Subcutaneous adipose tissue (tissue), 4 donors: Measurements from ENCODE around the gene PPFIA1. TPM values are rescaled to one million over a fixed set of nuclear protein-coding genes. Genes with fewer than 3 reads are reported as not detected.

Experiments
- total RNA-seq, 4 donors: library from RNA; depleted of rRNA; stranded (reverse); fragments of >200 nt; gene quantifications; one replicate each; pipeline ENCODE4 v1.1.0, GENCODE V29; 2016
- TF ChIP-seq, protein P1 (sequence below): fragments of 450-650 bp; IDR thresholded peaks from one replicate; pipeline ENCODE4 v1.5.1; 2016; ENCODE audit warnings: low read depth, mild to moderate bottlenecking, control low read depth, antibody characterized with exemption, moderate library complexity

Gene PPFIA1
- total RNA-seq, 4 donors from 2014 or later, result 55.3 to 137 (median 83.5) TPM

DNA sequence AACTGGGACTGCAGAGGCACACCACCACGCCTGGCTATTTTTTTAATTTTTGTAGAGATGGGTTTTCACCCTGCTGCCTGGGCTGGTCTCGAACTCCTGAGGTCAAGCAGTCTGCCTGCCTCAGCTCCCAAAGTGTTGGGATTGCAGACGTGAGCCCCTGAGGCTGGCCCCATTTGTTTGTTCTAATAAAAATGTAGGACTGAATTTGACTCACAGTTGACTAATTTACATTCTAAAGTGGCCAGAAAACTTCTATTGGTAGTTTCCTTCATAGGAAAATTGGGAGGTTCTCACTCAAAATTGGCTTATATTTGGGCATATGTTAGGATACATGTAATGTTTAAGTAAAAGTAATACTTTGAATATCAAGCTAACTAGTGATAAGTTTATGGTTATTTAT lies 35.0 kb downstream of the PPFIA1 start:
- TF ChIP-seq, protein P1, sequence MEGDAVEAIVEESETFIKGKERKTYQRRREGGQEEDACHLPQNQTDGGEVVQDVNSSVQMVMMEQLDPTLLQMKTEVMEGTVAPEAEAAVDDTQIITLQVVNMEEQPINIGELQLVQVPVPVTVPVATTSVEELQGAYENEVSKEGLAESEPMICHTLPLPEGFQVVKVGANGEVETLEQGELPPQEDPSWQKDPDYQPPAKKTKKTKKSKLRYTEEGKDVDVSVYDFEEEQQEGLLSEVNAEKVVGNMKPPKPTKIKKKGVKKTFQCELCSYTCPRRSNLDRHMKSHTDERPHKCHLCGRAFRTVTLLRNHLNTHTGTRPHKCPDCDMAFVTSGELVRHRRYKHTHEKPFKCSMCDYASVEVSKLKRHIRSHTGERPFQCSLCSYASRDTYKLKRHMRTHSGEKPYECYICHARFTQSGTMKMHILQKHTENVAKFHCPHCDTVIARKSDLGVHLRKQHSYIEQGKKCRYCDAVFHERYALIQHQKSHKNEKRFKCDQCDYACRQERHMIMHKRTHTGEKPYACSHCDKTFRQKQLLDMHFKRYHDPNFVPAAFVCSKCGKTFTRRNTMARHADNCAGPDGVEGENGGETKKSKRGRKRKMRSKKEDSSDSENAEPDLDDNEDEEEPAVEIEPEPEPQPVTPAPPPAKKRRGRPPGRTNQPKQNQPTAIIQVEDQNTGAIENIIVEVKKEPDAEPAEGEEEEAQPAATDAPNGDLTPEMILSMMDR, result no peak

DNA sequence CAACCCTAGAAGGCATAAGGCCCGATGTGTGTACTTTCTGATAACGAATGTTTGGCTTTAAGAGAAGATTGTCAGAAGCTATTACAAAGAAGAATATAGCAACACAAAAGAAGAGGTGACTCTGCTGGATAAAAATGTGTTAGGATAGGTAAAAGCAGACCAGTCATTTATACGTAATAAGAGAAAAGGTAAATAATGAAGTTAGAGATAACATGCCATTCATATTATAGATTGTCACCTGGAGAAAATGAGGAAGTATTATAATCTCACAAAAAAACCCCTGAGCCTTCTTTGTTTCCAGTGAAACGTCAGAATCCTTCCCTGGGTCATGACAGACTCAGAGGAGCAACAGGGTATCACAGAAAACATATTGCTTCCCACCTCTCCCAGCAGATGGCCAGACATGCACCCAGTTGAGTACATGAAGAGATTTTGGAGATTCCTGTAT lies 36.1 kb downstream of the PPFIA1 start:
- TF ChIP-seq, protein P1, result no peak

DNA sequence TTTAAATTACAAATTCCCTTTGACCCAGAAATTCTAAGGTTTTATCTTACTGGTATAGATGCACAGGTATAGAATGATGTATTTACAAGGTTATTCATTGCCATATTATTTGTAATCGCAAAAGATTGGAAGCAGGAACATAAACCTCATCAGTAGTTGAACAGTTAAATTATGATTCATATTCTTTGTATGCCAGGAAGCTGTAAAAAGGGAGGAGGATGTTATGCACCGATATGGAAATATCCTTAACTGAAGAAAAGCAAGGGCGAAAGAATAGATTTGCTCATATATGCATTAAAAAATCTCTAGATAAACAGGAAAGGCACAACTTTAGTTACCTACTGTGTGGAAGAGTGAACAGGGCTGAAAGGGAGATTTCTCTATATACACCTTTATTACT lies 36.7 kb downstream of the PPFIA1 start:
- TF ChIP-seq, protein P1, result no peak

DNA sequence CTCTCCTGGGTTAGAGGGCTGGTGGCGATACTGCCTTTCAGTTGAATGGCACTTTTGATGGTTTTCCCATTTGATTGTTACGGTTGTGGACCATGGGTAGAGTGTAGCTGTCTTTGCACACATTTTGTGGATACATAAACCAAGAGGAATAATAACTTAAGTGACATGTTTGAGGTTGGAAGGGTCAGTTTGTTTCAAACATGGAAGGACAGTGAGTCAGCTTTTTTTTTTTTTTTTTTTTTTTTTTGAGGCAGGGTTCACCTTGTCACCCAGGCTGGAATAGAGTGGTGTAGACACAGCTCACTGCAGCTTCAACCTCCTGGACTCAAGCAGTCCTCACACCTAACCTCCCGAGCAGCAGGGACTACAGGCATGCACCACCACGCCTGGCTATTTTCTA lies 41.1 kb downstream of the PPFIA1 start:
- TF ChIP-seq, protein P1, result no peak

DNA sequence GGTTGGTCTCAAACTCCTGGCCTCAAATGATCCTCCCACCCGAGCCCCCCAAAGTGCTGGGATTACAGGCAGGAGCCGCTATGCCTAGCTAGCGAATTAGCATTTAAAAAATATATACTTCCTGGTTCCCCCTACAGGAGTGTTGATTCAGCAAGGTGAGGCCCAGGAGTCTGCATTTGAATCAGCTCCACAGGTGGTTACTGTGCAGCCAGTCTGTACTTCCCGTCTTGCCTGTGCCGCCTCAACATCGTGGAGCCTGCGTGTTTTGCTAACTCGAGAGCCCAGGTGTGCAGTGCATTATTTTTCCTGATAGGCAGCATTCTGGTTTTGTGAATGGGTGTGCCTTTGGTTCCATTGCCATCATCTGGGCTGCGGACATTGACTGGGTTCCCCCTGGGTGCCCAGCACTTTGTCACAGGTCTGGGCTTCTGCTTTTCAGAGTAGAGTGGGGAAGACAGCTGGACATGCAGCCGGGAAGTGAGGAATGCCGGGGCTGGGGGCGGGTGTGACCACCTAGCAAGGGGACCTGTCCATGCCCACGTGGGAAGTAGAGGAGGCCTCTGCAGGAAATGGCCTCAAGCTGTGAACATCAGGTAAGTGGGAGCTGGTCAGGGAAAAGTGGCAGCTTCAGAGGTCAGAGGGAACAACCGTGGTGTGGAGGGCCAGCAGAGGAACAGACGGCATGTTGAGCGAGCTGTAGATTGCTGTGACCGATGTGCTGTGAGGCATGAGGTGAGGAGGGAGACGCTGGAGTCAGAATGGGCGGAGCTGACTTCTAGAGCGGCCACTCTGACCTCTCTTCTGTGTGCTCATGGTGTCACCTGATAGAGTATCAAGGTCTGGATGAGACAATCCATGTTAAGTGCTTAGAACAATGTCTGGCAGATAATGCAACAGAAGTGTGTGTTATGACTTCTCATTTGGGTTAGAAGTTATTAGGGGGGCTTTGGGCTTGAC lies 42.2 kb downstream of the PPFIA1 start:
- TF ChIP-seq, protein P1, result no peak

DNA sequence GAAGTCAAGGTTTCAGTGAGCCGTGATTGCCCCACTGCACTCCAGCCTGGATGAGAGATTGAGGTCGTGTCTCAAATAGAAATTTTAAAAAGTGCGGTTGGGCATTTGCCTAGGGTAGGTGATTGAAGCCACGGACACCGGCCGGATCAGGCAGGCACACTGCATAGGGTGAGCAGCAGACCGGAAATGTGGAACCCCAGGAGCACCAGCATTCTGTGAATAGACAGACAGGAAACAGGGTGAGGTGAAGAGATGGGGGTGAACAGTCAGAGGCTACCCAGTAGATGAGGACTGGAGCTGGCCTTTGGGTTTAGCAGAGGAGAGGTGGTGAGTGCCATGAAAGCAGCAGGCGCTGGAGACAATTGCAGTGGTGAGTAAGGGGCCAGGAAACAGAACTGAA lies 43.5 kb downstream of the PPFIA1 start:
- TF ChIP-seq, protein P1, result no peak

DNA sequence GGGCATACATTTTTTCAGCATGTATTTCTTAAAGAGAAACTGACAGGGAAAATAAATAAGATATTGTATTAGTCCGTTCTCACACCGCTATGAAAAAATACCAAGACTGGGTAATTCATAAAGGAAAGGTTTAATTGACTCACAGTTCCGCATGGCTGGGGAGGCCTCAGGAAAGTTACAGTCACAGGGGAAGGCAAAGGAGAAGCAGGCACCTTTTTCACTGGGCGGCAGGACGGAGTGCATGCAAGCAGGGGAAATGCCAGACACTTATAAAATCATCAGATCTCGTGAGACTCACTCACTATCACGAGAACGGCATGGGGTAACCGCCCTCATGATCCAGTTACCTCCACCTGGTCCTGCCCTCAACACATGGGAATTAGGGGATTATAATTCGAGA lies 44.2 kb downstream of the PPFIA1 start:
- TF ChIP-seq, protein P1, result no peak
